SK-N-SH treated with all-trans-retinoic acid at 6 μM for 48 hours (cell line): ENCODE measurements around the gene UNC13C.

ENCODE experiments used
- ATAC-seq: fragments of 200-7000 bp; cut with Tn5 transposase; 3 replicates; pipeline ENCODE4 v1.9.1; 2020; ENCODE audit warnings: mild to moderate bottlenecking, moderate library complexity
- ARNTL ChIP-seq: fragments of 450-650 bp; formaldehyde crosslinking; IDR thresholded peaks from 2 replicates; pipeline ENCODE4 v1.5.0; 2020; ENCODE audit warnings: low read depth, mild to moderate bottlenecking, moderate library complexity, borderline replicate concordance
- BACH2 ChIP-seq: fragments of 250-450 bp; sonication (Bioruptor Pico); IDR thresholded peaks from 2 replicates; pipeline ENCODE4 v1.9.0; 2021; ENCODE audit warnings: mild to moderate bottlenecking, borderline replicate concordance
- CSDC2 ChIP-seq: fragments of 250-450 bp; sonication (Bioruptor Pico); IDR thresholded peaks from 2 replicates; pipeline ENCODE4 v1.5.0; 2020; ENCODE audit warnings: mild to moderate bottlenecking, moderate library complexity
- CSRNP3 ChIP-seq: fragments of 250-450 bp; sonication (Bioruptor Pico); IDR thresholded peaks from 2 replicates; pipeline ENCODE4 v1.5.1; 2021; ENCODE audit warnings: mild to moderate bottlenecking, moderate library complexity
- ESRRG ChIP-seq: fragments of 250-450 bp; sonication (Bioruptor Pico); IDR thresholded peaks from 2 replicates; pipeline ENCODE4 v1.6.1; 2021; ENCODE audit warnings: mild to moderate bottlenecking
- GLIS3 ChIP-seq: fragments of 250-450 bp; sonication (Bioruptor Pico); IDR thresholded peaks from 2 replicates; pipeline ENCODE4 v1.5.0; 2020; ENCODE audit warnings: mild to moderate bottlenecking, moderate library complexity
- OSR1 ChIP-seq: fragments of 250-450 bp; sonication (Bioruptor Pico); IDR thresholded peaks from 2 replicates; pipeline ENCODE4 v1.8.0; 2022; ENCODE audit warnings: moderate library complexity, mild to moderate bottlenecking, inconsistent platforms
- PATZ1 ChIP-seq: fragments of 250-450 bp; sonication (Bioruptor Pico); IDR thresholded peaks from 2 replicates; pipeline ENCODE4 v1.8.0; 2020; ENCODE audit warnings: mild to moderate bottlenecking, moderate library complexity, borderline replicate concordance
- PPARA ChIP-seq: fragments of 250-450 bp; sonication (Bioruptor Pico); IDR thresholded peaks from 2 replicates; pipeline ENCODE4 v1.5.0; 2020; ENCODE audit warnings: mild to moderate bottlenecking, borderline replicate concordance
- RARB ChIP-seq: fragments of 250-450 bp; sonication (Bioruptor Pico); IDR thresholded peaks from 2 replicates; pipeline ENCODE4 v1.8.0; 2021; ENCODE audit warnings: mild to moderate bottlenecking, moderate library complexity
- SNAI2 ChIP-seq: fragments of 250-450 bp; sonication (Bioruptor Pico); IDR thresholded peaks from 2 replicates; pipeline ENCODE4 v1.5.0; 2020; ENCODE audit warnings: mild to moderate bottlenecking, moderate library complexity
- TCF4 ChIP-seq: fragments of 250-450 bp; sonication (Bioruptor Pico); IDR thresholded peaks from 2 replicates; pipeline ENCODE4 v1.8.0; 2021; ENCODE audit warnings: mild to moderate bottlenecking, moderate library complexity, borderline replicate concordance
- TOX ChIP-seq: fragments of 250-450 bp; sonication (Bioruptor Pico); IDR thresholded peaks from 2 replicates; pipeline ENCODE4 v1.8.0; 2021; ENCODE audit warnings: mild to moderate bottlenecking, moderate library complexity, borderline replicate concordance
- TSHZ2 ChIP-seq: fragments of 250-450 bp; sonication (Bioruptor Pico); IDR thresholded peaks from 2 replicates; pipeline ENCODE4 v1.5.0; 2020; ENCODE audit warnings: mild to moderate bottlenecking, moderate library complexity
- ZC3H10 ChIP-seq: fragments of 250-450 bp; sonication (Bioruptor Pico); IDR thresholded peaks from 2 replicates; pipeline ENCODE4 v1.5.1; 2021; ENCODE audit warnings: mild to moderate bottlenecking, moderate library complexity
- ZFP3 ChIP-seq: fragments of 250-450 bp; sonication (Bioruptor Pico); IDR thresholded peaks from 2 replicates; pipeline ENCODE4 v1.5.0; 2020; ENCODE audit warnings: mild to moderate bottlenecking, moderate library complexity
- ZFP30 ChIP-seq: fragments of 450-650 bp; formaldehyde crosslinking; IDR thresholded peaks from 2 replicates; pipeline ENCODE4 v1.5.0; 2022; ENCODE audit warnings: mild to moderate bottlenecking, moderate library complexity
- ZNF565 ChIP-seq: fragments of 450-650 bp; formaldehyde crosslinking; conservative IDR thresholded peaks from 2 replicates; pipeline ENCODE4 v1.5.0; 2020; ENCODE audit warnings: low read depth, mild to moderate bottlenecking, moderate library complexity
- ZNF70 ChIP-seq: fragments of 450-650 bp; formaldehyde crosslinking; IDR thresholded peaks from 2 replicates; pipeline ENCODE4 v1.5.0; 2020; ENCODE audit warnings: mild to moderate bottlenecking, moderate library complexity
- ZNF8 ChIP-seq: fragments of 450-650 bp; formaldehyde crosslinking; IDR thresholded peaks from 2 replicates; pipeline ENCODE4 v1.5.0; 2020; ENCODE audit warnings: mild to moderate bottlenecking, moderate library complexity
- TF ChIP-seq, protein P1 (sequence below): fragments of 250-450 bp; sonication (Bioruptor Pico); IDR thresholded peaks from 2 replicates; pipeline ENCODE4 v1.5.1; 2020; ENCODE audit warnings: low read depth, mild to moderate bottlenecking, moderate library complexity
- TF ChIP-seq, protein P2 (sequence below): fragments of 250-450 bp; sonication (Bioruptor Pico); IDR thresholded peaks from 2 replicates; pipeline ENCODE4 v1.8.0; 2021; ENCODE audit warnings: low read depth, mild to moderate bottlenecking, moderate library complexity, borderline replicate concordance

Gene UNC13C

DNA sequence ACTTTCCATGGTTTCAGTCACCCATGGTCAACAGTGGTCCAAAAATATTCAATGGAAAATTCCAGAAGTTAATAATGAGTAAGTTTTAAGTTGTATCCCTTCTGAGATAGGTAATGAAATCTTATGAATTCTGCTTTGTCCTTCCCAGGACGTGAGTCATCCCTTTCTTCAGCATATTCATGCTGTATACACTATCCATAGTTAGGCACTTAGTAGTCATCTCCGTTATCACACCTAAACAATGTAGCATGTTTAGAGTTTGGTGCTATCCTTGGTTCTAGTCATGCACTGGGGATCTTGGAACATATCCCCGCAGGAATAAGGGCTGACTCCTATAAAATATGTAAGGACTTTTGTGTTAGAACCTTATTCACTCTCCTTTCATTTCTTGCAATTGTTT is 153.2 kb downstream of the UNC13C start:
- no peak for TF ChIP-seq ARNTL (CRISPR knock-in tag)
- TF ChIP-seq ZFP3: no peak
- TF ChIP-seq, protein P1, sequence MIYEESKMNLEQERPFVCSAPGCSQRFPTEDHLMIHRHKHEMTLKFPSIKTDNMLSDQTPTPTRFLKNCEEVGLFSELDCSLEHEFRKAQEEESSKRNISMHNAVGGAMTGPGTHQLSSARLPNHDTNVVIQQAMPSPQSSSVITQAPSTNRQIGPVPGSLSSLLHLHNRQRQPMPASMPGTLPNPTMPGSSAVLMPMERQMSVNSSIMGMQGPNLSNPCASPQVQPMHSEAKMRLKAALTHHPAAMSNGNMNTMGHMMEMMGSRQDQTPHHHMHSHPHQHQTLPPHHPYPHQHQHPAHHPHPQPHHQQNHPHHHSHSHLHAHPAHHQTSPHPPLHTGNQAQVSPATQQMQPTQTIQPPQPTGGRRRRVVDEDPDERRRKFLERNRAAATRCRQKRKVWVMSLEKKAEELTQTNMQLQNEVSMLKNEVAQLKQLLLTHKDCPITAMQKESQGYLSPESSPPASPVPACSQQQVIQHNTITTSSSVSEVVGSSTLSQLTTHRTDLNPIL (CRISPR knock-in tag): no peak
- TF ChIP-seq PATZ1 (CRISPR knock-in tag): no peak
- TF ChIP-seq ZC3H10 (CRISPR knock-in tag): no peak
- no peak for TF ChIP-seq OSR1 (CRISPR knock-in tag)
- TF ChIP-seq RARB (CRISPR knock-in tag): no peak
- TF ChIP-seq TSHZ2 (CRISPR knock-in tag): no peak
- no peak for TF ChIP-seq ESRRG
- TF ChIP-seq ZNF70: no peak
- TF ChIP-seq ZFP30 (CRISPR knock-in tag): no peak
- no peak for TF ChIP-seq CSRNP3
- TF ChIP-seq SNAI2 (CRISPR knock-in tag): no peak
- TF ChIP-seq GLIS3 (CRISPR knock-in tag): no peak
- TF ChIP-seq ZNF565 (CRISPR knock-in tag): no peak
- TF ChIP-seq BACH2 (CRISPR knock-in tag): no peak
- no peak for TF ChIP-seq PPARA (CRISPR knock-in tag)
- TF ChIP-seq, protein P2, sequence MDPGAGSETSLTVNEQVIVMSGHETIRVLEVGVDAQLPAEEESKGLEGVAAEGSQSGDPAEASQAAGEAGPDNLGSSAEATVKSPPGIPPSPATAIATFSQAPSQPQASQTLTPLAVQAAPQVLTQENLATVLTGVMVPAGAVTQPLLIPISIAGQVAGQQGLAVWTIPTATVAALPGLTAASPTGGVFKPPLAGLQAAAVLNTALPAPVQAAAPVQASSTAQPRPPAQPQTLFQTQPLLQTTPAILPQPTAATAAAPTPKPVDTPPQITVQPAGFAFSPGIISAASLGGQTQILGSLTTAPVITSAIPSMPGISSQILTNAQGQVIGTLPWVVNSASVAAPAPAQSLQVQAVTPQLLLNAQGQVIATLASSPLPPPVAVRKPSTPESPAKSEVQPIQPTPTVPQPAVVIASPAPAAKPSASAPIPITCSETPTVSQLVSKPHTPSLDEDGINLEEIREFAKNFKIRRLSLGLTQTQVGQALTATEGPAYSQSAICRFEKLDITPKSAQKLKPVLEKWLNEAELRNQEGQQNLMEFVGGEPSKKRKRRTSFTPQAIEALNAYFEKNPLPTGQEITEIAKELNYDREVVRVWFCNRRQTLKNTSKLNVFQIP: no peak
- TF ChIP-seq ZNF8 (CRISPR knock-in tag): no peak
- TF ChIP-seq TOX (CRISPR knock-in tag): no peak
- ATAC-seq: no peak

DNA sequence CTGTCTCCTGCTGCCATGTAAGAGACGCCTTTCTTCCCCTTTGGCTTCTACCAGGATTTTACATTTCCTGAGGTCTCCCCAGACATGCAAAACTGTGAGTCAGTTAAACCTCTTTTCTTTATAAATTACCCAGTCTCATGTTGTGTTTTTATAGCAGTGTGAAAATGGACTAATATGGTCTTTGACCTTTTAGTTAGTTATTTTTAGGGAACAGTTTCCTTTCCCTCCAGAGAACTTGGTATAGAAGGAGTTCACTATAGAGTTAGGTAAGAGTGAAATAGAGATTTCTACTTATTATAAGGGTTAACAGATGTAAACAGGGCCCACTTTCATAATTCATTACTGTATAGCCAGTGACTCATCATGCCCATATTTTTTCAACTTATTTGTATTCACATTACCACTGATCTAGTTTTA is 170.9 kb downstream of the UNC13C start:
- no peak for ATAC-seq
- no peak for TF ChIP-seq TCF4 (CRISPR knock-in tag)
- no peak for TF ChIP-seq TOX (CRISPR knock-in tag)
- no peak for TF ChIP-seq ARNTL (CRISPR knock-in tag)
- no peak for TF ChIP-seq ZFP30 (CRISPR knock-in tag)
- TF ChIP-seq PATZ1 (CRISPR knock-in tag): no peak
- no peak for TF ChIP-seq ESRRG
- TF ChIP-seq TSHZ2 (CRISPR knock-in tag): no peak
- TF ChIP-seq OSR1 (CRISPR knock-in tag): no peak
- TF ChIP-seq, protein P2: no peak
- TF ChIP-seq PPARA (CRISPR knock-in tag): no peak
- TF ChIP-seq CSDC2 (CRISPR knock-in tag): no peak
